Right lobe of liver (tissue), 4 donors: ENCODE measurements around the gene DLEC1.

Source experiments
- POLR2A ChIP-seq: fragments of 450-650 bp; IDR thresholded peaks from one replicate; pipeline ENCODE4 v1.6.1; 2017; ENCODE audit warnings: antibody characterized with exemption, mild to moderate bottlenecking
- TF ChIP-seq, protein P1 (sequence below), 4 donors: fragments of 200-600 bp in 3 of 4; fragments of 450-650 bp in 1 of 4; IDR thresholded peaks; one replicate each; pipeline versions ENCODE4 v1.5.1 to v1.8.0; 2016 to 2022; ENCODE audit warnings: antibody characterized with exemption in 4 of 4, mild to moderate bottlenecking in 2 of 4
- donor health status: DM: no; HTN: no; CAD: no.
- donor health status: DM: no; HTN: no; CAD: no.
- donor health status: DM: no; HTN: yes; CAD: no.

DNA sequence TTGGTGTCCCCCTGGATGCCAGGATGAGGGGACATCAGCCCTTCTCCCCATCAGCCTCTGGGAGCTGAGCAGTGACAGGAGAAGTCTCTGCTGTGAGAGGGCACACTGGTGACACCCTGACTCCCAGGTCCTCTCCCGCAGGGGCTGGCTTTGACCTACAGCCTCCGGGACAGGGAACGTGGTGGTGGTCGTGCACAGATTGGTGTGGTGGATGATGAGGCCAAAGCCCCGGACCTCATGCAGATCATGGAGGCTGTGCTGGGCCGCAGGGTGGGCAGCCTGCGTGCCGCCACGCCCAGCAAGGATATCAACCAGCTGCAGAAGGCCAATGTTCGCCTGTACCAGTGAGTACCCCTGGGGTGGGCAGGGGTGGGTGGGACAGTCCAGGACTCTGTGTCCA, 41.7 kb upstream of the DLEC1 start:
- TF ChIP-seq, protein P1, sequence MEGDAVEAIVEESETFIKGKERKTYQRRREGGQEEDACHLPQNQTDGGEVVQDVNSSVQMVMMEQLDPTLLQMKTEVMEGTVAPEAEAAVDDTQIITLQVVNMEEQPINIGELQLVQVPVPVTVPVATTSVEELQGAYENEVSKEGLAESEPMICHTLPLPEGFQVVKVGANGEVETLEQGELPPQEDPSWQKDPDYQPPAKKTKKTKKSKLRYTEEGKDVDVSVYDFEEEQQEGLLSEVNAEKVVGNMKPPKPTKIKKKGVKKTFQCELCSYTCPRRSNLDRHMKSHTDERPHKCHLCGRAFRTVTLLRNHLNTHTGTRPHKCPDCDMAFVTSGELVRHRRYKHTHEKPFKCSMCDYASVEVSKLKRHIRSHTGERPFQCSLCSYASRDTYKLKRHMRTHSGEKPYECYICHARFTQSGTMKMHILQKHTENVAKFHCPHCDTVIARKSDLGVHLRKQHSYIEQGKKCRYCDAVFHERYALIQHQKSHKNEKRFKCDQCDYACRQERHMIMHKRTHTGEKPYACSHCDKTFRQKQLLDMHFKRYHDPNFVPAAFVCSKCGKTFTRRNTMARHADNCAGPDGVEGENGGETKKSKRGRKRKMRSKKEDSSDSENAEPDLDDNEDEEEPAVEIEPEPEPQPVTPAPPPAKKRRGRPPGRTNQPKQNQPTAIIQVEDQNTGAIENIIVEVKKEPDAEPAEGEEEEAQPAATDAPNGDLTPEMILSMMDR (IDR thresholded peaks at IDR 0.05) = no peak
- no peak for TF ChIP-seq POLR2A
